GM19452 (cell line): ENCODE data around the gene FAM83F.

Experiments used
- ATAC-seq: cut with Tn5 transposase; IDR thresholded peaks from one replicate; pipeline ENCODE4 v1.9.1; 2021; ENCODE audit not compliant: unreplicated experiment

Gene FAM83F

GRCh38 chr22:40056154-40056553 is 61.4 kb downstream of the FAM83F start:
- no peak for ATAC-seq

DNA sequence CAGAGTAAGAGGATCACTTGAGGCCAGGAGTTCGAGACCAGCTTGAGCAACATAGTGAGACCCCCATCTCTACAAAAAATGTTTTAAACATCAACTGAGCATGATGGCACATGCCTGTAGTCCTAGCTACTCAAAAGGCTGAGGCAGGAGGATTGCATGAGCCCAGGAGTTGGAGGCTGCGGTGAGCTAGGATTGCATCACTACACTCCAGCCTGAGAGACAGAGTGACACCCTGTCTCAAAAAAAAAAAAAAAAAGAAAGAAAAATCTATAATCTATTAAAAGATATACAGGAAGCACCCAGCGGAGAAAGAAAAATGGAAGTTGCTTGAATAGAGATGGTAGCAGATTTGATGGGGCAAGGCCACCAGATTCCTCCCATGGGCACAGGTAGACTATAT is 61.8 kb downstream of the FAM83F start:
- no peak for ATAC-seq

DNA sequence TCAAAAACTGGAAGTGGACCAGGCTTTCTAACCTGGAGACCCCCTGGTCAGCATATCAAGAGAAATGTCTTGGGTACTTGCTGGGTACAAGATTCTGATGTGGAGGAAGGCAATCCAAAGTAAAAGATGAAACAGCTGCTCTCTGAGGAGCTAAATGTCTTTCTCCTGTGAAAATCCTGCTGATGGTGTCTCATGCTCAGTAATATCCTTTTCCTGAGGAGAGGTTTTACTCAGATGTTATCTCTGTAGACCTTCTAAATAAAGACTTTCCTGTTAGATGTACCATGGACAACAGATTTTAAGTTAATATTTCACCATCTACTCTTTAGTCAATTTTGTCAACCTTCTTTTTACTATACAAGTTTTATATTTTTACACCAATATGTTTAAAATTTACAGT is 62.9 kb downstream of the FAM83F start:
- no peak for ATAC-seq

DNA sequence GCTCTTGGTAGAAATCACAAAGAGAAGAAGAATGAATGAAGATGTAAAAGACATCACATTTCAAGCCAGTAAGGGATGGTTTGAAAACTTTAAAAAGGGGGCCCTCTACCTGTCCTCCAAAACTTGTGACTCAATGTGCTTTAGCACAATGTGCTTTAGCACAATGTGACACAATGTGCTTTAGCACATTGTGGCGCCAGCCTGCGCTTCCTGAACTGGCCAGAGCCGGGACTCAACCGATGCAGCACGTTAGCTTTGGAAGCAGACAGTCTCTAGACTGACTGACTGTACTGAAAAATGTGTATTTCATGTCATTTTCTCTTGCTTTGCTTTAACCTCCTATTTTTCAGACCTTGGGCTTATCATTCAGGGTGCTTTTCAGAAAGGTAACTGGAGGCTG is 63.5 kb downstream of the FAM83F start:
- no peak for ATAC-seq

- ATAC-seq: no peak
Observed at GRCh38 chr22:40065981-40066380, 71.2 kb downstream of the FAM83F start.

- ATAC-seq: no peak
Observed at GRCh38 chr22:40067639-40068038, 72.9 kb downstream of the FAM83F start.

- no peak for ATAC-seq
Observed at GRCh38 chr22:40070701-40071100, 75.9 kb downstream of the FAM83F start.

- no peak for ATAC-seq
Observed at GRCh38 chr22:40071720-40072119, 77.0 kb downstream of the FAM83F start.

DNA sequence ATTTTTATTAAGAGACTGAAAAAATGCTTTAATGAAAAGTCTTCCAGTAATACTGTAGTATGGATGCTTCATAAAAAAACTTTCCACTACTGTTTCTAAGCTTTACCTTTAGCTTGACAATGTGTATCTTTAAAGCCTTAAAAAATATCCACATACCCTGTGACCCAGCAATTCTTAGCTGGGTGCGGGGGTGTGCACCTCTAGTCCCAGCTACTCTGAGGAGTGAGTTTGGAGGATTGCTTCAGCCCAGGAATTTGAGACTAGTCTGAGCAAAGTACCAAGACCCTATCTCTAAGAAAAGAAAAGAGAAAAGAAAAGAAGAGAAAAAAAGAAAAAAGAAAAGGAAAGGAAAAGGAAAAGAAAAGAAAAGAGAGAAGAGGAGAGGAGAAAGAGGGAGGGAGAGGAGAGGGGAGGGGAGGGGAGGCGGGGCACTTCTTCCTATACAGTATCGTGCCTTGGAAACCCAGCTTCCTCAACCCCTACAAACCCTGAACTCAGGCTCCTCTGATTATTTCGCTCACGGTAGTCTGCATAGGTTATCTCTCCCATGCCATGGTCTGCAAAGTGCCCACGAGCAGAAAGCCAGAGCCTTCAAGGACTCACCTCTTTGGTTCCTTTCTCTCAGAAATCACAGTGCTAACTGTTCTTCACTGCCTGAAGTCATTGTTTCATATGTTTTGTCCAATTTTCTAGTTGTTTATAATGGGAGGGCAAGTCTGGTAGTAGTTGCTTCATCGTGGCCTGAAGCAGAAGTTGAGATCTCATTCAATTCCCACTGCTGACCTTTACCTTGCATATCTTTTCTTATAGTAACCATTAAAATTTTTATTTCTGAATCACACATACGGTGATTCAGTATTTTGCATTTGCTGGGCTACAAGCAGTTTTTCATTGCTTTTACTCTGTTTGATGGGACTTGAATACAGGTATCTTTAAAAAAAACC is 82.2 kb downstream of the FAM83F start:
- ATAC-seq: no peak

DNA sequence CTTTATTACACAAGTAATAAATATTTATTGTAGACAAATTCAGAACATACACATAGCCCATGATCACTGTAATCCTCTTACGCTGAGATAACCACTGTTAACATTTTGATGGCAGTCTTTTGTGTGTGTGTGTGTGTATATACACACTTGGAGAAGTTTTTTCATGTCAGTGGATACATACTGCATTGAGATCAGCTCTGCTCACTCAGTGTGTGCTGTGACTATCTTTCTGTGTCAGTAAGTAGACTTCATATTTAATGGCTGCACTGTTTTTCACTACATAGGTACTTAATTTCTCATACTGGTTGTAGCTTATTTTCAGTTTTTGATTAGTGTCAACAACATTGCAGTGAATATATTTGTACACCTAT is 82.9 kb downstream of the FAM83F start:
- ATAC-seq: no peak

GRCh38 chr22:40081662-40082061 is 86.9 kb downstream of the FAM83F start:
- no peak for ATAC-seq

- ATAC-seq: no peak
Observed at GRCh38 chr22:40082184-40082583, 87.4 kb downstream of the FAM83F start.

GRCh38 chr22:40083794-40084193 is 89.0 kb downstream of the FAM83F start:
- no peak for ATAC-seq

DNA sequence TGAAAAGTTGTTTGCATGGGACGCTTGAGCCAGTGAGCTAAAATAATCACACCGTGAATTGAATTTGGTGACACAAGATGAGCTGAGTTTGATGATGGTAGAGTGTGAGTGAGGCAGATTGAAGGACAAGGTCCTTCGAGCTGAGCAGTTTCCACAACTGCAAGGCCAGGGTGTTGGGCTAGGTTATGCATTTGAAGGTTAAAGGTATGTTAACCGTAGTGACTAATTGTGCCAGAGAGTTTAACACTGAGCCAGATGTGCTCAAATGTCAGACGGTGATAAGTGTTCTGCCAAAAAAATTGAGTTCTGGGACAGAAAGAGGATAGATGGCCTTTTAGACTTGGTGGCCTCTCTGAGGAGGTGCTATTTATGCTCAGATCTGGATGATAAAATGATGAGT is 89.5 kb downstream of the FAM83F start:
- no peak for ATAC-seq

DNA sequence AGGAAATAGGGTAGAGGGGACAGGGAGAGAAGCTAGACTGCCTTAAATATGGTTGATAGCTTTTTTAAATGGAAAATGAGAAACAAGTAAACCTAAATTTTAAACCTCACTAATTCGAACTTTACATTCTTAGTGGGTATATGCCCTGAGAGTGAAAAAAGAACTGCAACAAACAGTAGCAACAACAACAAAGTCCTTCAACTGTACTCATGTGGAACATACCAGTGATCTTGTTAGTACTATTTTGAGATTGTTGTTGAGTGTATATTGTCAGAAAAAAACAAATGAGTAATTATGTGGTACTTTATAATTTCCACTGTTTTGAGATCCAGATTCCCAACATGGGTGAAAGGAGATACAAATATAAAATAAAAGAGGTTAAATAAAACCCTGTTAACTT is 94.1 kb downstream of the FAM83F start:
- ATAC-seq: no peak
